GM21390 (cell line): ENCODE data around the gene KAZN.

Source experiments
- ATAC-seq: cut with Tn5 transposase; IDR thresholded peaks from one replicate; pipeline ENCODE4 v1.9.1; 2021; ENCODE audit not compliant: unreplicated experiment

Gene KAZN

DNA sequence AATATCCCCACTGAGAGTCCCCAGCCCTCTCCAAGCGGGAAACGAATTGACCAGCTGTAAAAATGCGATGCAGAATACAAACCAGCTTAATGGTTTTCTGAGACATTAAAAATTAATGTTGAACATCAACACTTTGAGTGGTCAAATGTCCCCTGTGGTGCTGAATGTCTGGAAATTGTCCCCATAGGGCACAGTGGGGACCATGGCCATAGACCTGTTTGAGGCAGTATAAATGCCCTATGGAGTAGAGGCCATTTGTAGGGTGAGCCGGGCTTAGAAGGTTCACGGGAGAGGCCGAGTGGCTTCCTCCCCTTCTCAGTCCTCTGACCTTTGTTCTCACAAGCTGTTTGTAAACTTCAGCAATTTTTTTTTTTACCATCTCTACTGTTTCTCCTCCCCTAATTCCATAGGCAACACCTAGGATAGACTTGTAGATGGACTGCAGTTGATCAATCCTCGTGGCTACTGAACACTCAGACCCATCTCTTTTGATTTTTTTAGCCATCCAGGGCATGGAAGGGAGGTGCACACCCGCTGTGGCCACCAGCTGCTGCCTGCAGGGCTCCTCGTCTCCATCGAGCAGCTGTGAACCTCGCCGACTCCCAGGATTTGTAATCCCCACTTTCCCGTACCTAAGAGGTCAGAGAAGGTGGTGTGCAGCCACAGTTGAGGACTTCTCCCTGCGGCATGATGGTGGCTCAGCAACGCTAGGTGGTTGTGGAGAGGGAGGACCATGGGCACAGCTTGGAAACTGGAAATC, 41.0 kb downstream of the KAZN start:
- no peak for ATAC-seq

DNA sequence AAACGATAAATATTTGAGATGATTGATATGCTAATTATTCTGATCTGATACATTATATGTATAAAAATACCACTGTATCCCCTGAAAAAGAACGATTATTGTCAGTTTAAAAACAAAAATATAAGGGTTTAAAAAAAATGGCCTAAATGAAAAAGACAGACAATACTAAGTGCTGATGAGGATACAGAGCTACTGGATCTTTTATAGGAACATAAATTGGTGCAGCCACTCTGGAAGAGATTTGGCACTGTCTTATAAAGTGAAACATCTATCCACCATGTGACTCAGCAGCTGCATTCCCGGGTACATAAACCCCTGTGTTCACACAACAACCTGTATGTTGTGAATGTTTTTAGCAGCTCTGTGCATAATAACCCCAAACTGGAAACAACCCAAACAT, 44.2 kb downstream of the KAZN start:
- no peak for ATAC-seq

DNA sequence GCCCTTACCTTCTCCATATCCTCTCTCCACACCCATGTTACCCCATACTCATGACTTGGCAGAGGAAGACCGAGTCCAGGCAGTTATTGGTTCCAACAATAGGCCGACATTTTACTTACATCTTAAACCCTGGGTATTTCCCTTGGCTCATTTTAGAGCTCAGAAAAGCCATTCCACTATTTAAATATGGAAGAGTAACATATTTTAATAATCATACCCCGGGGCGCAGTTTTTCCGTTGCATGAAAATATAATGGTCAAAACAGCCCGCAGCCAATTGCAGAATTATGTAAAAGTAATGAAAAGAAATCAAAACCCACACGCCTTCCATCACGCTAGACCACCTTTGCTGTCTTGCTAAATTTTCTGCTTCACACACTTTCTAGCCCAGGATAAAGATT, 48.5 kb downstream of the KAZN start:
- ATAC-seq: no peak

GRCh38 chr1:14647777-14648176, 49.3 kb downstream of the KAZN start:
- ATAC-seq: no peak

DNA sequence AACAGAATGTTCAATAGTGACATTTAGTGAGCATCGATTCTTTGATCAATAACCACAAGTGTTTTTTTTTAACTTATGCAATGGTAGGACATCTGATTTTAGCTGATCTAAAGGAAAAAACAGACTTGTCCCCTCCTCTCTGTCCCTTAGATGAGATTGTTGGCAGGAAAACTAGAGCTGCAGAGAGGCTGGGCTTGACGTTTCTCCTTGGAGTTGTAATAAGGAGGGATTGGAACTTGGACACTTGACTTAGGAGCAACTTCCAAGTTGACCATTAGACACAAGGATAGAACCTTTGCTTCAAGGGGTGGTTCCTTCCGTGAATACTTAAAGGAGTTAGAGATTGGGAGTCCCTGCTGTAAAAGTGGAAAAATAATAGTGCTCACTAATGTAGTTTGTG, 49.9 kb downstream of the KAZN start:
- no peak for ATAC-seq

DNA sequence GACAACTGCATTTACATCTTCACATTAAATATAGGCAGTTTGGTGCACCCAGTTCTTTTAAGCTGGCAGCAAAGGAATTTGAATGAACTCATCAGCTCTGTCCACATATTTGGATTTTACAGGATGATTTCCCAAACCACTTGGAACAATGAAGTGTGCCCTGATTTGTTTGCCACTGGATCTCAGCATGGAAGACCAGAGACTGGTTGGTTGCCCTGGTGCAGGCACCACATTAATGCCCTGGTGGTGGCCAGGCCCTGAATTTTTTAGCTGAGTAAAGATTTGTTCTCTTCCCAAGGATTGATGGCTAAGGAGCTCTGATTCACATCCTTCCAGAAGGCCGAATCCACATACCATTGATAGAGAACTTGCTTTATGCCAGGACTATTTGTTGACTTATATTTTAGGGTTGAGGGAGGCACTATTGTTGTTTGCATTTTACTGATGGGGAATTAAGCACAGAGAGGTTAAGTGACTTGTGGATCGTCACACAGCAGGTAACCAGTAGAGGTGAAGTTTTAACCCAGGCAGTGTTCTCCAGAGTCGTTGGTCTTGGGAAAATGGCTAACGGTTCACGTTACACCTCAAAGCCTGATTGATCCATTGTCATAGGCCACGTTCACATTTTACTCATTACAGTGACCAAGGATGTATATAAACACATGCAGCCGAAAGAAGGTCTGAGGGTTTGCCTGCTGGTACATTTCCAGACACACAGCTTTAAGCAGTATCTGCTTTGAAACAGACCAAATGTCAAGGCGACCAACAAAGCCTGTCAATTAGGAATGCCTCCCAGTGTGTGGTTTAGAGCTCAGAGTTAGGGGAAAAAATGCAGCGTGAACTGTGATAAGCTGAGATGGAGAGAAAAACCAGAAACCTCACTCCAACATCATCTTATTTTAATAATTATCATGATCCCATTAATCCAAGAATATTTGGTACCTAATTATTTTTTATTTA, 50.7 kb downstream of the KAZN start:
- ATAC-seq: no peak

GRCh38 chr1:14649976-14650375, 51.5 kb downstream of the KAZN start:
- no peak for ATAC-seq

DNA sequence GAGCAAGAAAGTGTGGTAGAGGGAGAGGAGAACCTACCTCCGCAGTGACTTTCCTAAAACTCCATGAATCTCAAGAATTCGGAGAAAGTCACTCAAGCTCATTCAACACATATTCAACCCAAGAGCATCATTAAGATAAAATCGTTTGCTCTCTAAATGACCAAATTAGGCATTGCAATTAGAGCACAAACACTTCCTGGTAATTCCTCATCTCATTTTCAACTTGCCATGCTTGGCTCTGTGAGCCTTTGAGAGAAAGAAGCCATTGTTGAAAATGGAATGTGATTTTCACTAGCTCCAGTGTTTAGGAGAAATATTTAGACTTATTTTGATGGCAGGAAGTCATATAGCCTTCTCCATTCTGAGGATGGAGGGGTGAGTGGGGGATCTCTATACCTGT, 52.5 kb downstream of the KAZN start:
- no peak for ATAC-seq

GRCh38 chr1:14652840-14653239, 54.4 kb downstream of the KAZN start:
- no peak for ATAC-seq

- ATAC-seq: no peak
Measured at GRCh38 chr1:14653461-14653960, 55.0 kb downstream of the KAZN start.

DNA sequence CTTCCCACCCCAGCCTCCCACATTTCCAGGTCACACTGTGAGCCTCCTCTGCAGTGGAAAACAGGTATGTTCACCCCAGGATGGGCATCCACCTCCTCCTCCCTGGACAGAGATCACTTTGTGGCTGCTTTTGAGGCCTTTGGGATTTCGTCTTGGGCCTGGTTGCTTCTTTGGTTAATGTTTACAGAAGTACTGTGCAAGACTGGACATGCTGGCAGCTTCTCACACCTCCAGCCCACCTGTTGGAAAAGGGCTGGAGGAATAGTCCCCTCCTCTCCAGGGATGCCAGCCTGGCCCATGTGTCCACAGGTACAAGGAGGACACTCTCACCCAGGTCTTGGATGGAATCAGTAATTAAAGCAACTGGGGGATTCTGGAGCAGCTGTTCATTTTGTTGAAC, 56.1 kb downstream of the KAZN start:
- no peak for ATAC-seq

DNA sequence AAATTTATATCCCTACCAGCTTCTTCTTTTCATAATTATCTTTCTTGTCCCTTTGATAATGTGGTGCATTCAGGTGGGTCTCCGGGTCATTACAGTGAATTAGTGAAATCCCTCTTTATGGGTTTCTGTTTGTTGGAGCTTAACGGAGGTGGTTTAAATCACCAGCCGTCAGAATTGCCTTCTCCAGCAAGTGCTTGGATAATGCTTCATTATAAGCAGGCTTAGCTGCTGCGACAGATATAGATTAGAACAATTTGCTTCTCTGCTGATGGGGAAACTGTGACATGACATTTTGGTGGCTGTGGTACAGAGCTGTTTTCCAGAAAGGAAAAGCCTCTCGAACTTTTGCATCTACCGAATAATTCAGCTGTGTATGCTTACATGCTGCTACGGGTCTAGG, 56.9 kb downstream of the KAZN start:
- no peak for ATAC-seq

DNA sequence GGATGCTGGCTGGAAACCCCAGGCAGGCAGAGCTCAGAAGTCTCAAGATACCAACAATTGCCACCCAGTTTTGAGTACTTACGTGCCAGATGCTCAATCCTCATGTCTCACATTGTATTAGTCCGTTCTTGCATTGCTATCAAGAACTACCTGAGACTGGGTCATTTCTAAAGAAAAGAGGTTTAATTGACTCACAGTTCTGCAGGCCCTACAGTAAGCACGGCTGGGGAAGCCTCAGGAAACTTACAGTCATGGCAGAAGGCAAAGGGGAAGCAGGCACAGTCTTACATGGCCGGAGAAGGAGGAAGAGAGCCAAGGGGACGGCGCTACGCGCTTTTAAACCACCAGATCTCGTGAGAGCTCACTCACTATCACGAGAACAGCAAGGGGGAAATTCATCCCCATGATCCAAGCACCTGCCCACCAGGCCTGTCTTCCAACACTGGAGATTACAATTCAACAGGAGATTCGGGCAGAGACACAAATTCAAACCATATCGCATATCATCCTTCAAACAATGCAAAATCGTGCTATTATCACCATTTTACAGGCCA, 58.0 kb downstream of the KAZN start:
- ATAC-seq: no peak

DNA sequence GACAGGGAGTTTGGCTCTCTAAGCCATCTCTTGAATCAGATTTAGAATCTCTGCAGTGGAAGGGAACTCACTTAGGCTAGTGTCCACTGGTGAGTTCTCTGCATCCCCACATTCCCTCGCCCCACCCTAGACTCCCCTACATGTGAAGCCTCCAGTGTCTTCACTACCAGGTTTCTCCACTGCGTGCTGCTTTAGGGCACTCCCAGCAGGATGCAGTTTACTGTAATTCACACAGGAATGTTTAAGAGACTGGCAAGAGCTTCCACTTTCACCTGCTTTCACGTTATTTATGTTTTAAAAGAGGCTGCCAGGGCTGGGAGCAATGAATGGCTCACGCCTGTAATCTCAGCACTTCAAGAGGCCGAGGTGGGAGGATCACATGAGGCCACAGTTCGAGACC, 60.2 kb downstream of the KAZN start:
- ATAC-seq: no peak

DNA sequence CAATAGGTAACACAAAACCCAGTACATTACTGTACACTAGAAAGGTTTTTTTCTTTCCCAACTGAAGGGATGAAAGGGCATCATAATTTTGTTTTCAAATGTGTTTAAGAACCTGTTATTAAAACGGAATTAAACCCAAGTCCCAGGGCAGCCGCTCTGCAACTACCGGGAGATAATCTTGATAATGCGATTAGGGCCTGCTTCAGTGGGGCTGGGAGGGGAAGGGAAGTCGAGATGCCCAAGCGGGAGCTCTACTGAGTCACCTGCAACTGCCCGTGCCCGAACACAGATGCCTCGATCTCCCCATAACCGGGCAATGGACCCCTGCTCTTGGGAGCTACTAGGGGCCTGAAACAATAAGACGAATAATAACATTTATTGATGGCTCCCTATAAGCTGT, 61.4 kb downstream of the KAZN start:
- ATAC-seq: no peak

DNA sequence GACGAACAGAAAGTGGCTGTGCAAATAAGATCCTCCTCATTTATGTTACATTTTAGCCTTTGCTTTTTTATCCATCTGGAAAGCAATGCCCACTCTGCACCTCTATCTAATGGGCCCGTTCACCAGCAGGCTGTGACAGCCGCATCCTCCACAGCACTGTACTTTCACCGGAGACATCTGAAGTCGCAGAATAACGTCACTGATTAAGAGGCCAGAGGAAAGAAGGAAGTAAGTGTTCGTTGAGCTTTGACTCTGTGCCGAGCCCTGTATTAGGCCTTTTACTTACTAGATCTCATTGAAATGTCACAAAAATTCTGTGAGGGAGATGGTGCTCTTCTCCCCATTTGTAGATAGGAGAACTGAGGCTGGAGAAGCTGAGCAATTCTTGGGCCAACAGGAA, 62.3 kb downstream of the KAZN start:
- ATAC-seq: no peak

DNA sequence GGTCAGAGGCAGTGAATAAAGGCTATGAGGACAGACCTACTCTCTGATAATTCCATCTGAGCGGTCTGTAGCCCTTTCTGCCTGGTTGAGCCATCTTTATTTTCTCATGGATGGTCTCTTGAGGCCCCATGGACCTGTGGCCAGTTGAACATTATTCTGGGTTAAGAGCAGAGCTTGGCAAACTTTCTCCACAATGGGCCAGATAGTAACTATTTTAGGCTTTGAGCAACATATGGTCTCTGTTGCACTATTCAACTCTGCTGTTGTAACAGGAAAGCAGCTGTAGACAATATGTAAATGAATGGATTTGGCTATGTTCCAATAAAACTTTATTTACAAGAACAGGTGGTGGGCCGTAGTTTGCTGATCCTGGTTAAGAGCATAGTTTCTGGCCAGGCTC, 62.7 kb downstream of the KAZN start:
- ATAC-seq: no peak

DNA sequence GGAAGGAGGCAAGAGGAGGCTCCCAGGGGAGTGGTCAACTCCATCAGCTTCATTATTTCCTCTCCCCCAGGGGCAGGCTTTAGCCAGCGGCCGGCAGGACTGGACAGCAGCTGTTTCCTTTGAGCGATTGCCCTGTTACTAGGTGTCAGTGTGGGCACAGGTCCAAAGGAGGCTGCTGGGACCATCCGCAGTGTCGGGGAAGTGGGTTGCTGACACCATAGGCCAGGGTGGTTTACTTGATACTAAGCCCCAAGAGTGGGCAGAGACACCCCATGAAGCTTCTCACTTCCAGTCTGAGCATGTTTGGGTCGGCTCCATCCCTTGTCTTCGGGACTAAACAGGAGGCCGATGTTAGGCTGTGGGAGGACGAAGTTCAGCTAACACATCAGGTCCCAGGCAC, 63.6 kb downstream of the KAZN start:
- no peak for ATAC-seq

- ATAC-seq: no peak
Measured at GRCh38 chr1:14663773-14664172, 65.3 kb downstream of the KAZN start.

DNA sequence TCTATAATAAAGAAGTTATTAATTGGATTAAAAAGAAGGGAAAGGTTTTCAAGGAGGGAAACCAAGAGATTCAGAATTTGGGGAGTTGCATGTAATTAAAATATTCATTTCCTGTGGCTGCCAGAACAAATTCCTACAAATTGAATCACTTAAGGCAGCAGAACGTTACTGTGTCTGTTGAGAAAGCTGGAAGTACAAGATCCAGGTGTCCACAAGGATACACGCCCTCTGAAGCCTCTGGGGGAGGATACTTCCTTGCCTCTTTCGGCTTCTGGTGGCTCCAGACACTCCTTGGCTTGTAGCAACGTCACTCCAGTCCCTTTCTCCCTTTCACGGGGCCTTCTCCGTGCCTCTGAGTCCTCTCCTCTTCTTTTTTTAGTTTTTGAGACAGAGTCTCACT, 67.9 kb downstream of the KAZN start:
- no peak for ATAC-seq

DNA sequence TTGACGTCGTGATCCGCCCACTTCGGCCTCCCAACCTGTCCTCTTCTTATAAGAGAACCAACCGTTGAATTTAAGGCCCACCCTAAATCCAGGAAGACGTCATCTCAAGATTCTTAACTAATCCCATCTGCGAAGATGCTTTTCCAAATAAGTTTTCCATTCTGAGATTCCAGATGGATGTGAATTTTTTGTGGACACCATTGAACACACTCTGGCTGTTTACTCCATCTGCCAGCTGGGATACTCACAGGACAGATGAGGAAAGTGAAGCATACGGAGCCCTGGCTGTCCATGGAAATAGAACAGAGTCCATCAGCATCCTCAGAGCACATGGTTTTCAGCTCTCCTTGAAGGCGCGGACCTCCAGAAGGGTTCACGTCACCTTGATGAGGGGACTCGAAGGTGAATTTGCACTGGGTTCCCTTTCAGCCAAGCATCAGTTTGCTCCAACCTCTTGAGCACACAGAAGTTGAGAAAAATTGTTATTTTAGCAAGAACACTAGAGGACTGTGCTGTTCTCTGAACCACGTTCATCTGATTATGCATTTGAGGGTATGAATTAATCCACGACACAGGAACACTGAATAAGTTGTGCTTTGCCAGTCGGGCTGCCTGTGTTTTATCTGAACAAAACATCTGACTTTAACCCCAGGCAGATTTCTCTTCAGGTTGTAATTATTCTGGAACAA, 68.6 kb downstream of the KAZN start:
- no peak for ATAC-seq
